H9 (cell line): ENCODE measurements around the gene PNMT. TPM values are rescaled to one million over a fixed set of nuclear protein-coding genes. Genes with fewer than 3 reads are reported as not detected.

Source experiments
- DNase-seq: peaks from one replicate; pipeline ENCODE4 v3.0.0-alpha.2; 2017
- H2AFZ ChIP-seq: one replicate; pipeline ENCODE4 v1.6.1; 2013; ENCODE audit warnings: mild to moderate bottlenecking, low read length, control low read depth, moderate library complexity
- H2AK5ac ChIP-seq: 2 replicates; pipeline ENCODE4 v1.6.1; 2013; ENCODE audit warnings: low read length, control low read depth, mixed read lengths; ENCODE audit not compliant: insufficient read length
- H2BK120ac ChIP-seq: one replicate; pipeline ENCODE4 v1.6.1; 2013; ENCODE audit warnings: low read depth, mild to moderate bottlenecking, low read length, control low read depth, inconsistent platforms; ENCODE audit not compliant: poor library complexity, severe bottlenecking
- H2BK12ac ChIP-seq: 2 replicates; pipeline ENCODE4 v1.6.1; 2013; ENCODE audit warnings: low read length, control low read depth, mixed read lengths, low read depth; ENCODE audit not compliant: insufficient read length
- H2BK15ac ChIP-seq: 2 replicates; pipeline ENCODE4 v1.6.1; 2013; ENCODE audit warnings: low read depth, low read length, control low read depth
- H2BK20ac ChIP-seq: one replicate; pipeline ENCODE4 v1.6.1; 2013; ENCODE audit warnings: low read depth, mild to moderate bottlenecking, low read length, control low read depth, inconsistent platforms; ENCODE audit not compliant: poor library complexity, severe bottlenecking
- H2BK5ac ChIP-seq: 2 replicates; pipeline ENCODE4 v1.6.1; 2013; ENCODE audit warnings: low read length, control low read depth, mixed read lengths; ENCODE audit not compliant: insufficient read length
- H3K14ac ChIP-seq: 2 replicates; pipeline ENCODE4 v1.6.1; 2013; ENCODE audit warnings: low read length, control low read depth; ENCODE audit not compliant: insufficient read depth
- H3K18ac ChIP-seq: 2 replicates; pipeline ENCODE4 v1.6.1; 2013; ENCODE audit warnings: low read depth, mild to moderate bottlenecking, mixed read lengths, low read length, control low read depth; ENCODE audit not compliant: insufficient read length
- H3K23ac ChIP-seq: 2 replicates; pipeline ENCODE4 v1.6.1; 2013; ENCODE audit warnings: low read length, control low read depth, mixed read lengths, low read depth; ENCODE audit not compliant: insufficient read length
- H3K23me2 ChIP-seq: 2 replicates; pipeline ENCODE4 v1.6.1; 2013; ENCODE audit warnings: low read depth, mild to moderate bottlenecking, mixed read lengths, low read length, control low read depth; ENCODE audit not compliant: insufficient read length, poor library complexity, severe bottlenecking
- H3K27ac ChIP-seq: 2 replicates; pipeline ENCODE4 v1.5.1; 2013; ENCODE audit warnings: low read length, control low read depth, mixed read lengths, low read depth; ENCODE audit not compliant: insufficient read length
- H3K27me3 ChIP-seq: 2 replicates; pipeline ENCODE4 v1.6.1; 2013; ENCODE audit warnings: low read length, control low read depth, inconsistent platforms; ENCODE audit not compliant: insufficient read depth
- H3K4ac ChIP-seq: 2 replicates; pipeline ENCODE4 v1.6.1; 2013; ENCODE audit warnings: low read depth, mild to moderate bottlenecking, control low read depth, inconsistent platforms, low read length, moderate library complexity
- H3K4me1 ChIP-seq: 2 replicates; pipeline ENCODE4 v1.6.1; 2013; ENCODE audit warnings: low read length, control low read depth, inconsistent platforms; ENCODE audit not compliant: insufficient read depth
- H3K4me2 ChIP-seq: 2 replicates; pipeline ENCODE4 v1.6.1; 2013; ENCODE audit warnings: low read length, control low read depth, mixed read lengths; ENCODE audit not compliant: insufficient read length, insufficient read depth
- H3K56ac ChIP-seq: 2 replicates; pipeline ENCODE4 v1.6.1; 2013; ENCODE audit warnings: low read depth, mild to moderate bottlenecking, mixed read lengths, low read length, control low read depth; ENCODE audit not compliant: insufficient read length
- H3K79me1 ChIP-seq: 2 replicates; pipeline ENCODE4 v1.6.1; 2013; ENCODE audit warnings: low read depth, mild to moderate bottlenecking, moderate library complexity, low read length, control low read depth, inconsistent platforms; ENCODE audit not compliant: insufficient read depth, poor library complexity, severe bottlenecking
- H3K79me2 ChIP-seq: 2 replicates; pipeline ENCODE4 v1.6.1; 2013; ENCODE audit warnings: low read length, control low read depth, inconsistent platforms; ENCODE audit not compliant: insufficient read depth
- H3K9ac ChIP-seq: 2 replicates; pipeline ENCODE4 v1.6.1; 2013; ENCODE audit warnings: low read length, control low read depth, mixed read lengths; ENCODE audit not compliant: insufficient read length; ENCODE audit errors: extremely low read depth
- H3K9me3 ChIP-seq: one replicate; pipeline ENCODE4 v1.6.1; 2013; ENCODE audit warnings: low read depth, low read length, inconsistent platforms; ENCODE audit not compliant: control insufficient read depth
- H3T11ph ChIP-seq: one replicate; pipeline ENCODE4 v1.6.1; 2013; ENCODE audit warnings: mild to moderate bottlenecking, low read length, control low read depth, inconsistent platforms
- H4K20me1 ChIP-seq: one replicate; pipeline ENCODE4 v1.6.1; 2013; ENCODE audit not compliant: control insufficient read depth, insufficient read length, insufficient read depth
- H4K5ac ChIP-seq: 2 replicates; pipeline ENCODE4 v1.6.1; 2013; ENCODE audit warnings: low read depth, mild to moderate bottlenecking, mixed read lengths, low read length, control low read depth; ENCODE audit not compliant: insufficient read length
- H4K8ac ChIP-seq: replicated peaks from 2 replicates; pipeline ENCODE4 v1.6.1; 2013; ENCODE audit warnings: low read length, control low read depth, mixed read lengths, low read depth; ENCODE audit not compliant: insufficient read length
- H4K91ac ChIP-seq: 2 replicates; pipeline ENCODE4 v1.6.1; 2013; ENCODE audit warnings: low read depth, mild to moderate bottlenecking, moderate library complexity, mixed read lengths, low read length, control low read depth; ENCODE audit not compliant: insufficient read length
- H3K27ac Mint-ChIP-seq, 3 experiments: 2 replicates in 2 of 3; 3 replicates in 1 of 3; pipeline ENCODE4 v1.8.0; 2020 to 2021; ENCODE audit warnings: mixed read lengths in 3 of 3, mild to moderate bottlenecking in 1 of 3, moderate library complexity in 1 of 3
- H3K27me3 Mint-ChIP-seq: 2 replicates; pipeline ENCODE4 v1.8.0; 2021; ENCODE audit warnings: low read depth, mild to moderate bottlenecking, moderate library complexity, mixed read lengths
- H3K36me3 Mint-ChIP-seq, 3 experiments: 2 replicates in 2 of 3; 3 replicates in 1 of 3; pipeline ENCODE4 v1.8.0; 2020 to 2021; ENCODE audit warnings: low read depth in 3 of 3, mixed read lengths in 3 of 3; ENCODE audit not compliant: insufficient read depth in 1 of 3
- H3K4me1 Mint-ChIP-seq, 2 experiments: 2 replicates each; pipeline ENCODE4 v1.8.0; 2020; ENCODE audit warnings: mixed read lengths in 2 of 2
- H3K4me3 Mint-ChIP-seq, 2 experiments: 2 replicates in 1 of 2; 3 replicates in 1 of 2; pipeline ENCODE4 v1.8.0; 2020 to 2021; ENCODE audit warnings: mild to moderate bottlenecking in 2 of 2, mixed read lengths in 2 of 2, moderate library complexity in 1 of 2
- H3K9me3 Mint-ChIP-seq, 2 experiments: 2 replicates in 1 of 2; 3 replicates in 1 of 2; pipeline ENCODE4 v1.8.0; 2020; ENCODE audit warnings: mild to moderate bottlenecking in 2 of 2, mixed read lengths in 2 of 2, moderate library complexity in 1 of 2
- WGBS: extraction: QIAGEN DNeasy Blood & Tissue Kit; methylation state at CpG from one replicate; pipeline ENCODE4 v1.1.7; 2013; ENCODE audit warnings: missing lambda C conversion rate, low lambda C conversion rate, mixed read lengths; ENCODE audit not compliant: insufficient read length; ENCODE audit errors: extremely low coverage; 5-methylcytosine and 5-hydroxymethylcytosine counted together
- total RNA-seq: library from RNA; stranded (reverse); gene quantifications from 2 replicates; pipeline ENCODE4 v1.2.1, GENCODE V29; 2021
- TF ChIP-seq, protein P1 (sequence below): fragments of 200-600 bp; sonication (generic); conservative IDR thresholded peaks from 3 replicates; pipeline ENCODE4 v1.8.0; 2021; ENCODE audit warnings: antibody characterized with exemption, mild to moderate bottlenecking

The PNMT gene
- total RNA-seq, 1 experiment from 2014 or later: 2.1 TPM

DNA sequence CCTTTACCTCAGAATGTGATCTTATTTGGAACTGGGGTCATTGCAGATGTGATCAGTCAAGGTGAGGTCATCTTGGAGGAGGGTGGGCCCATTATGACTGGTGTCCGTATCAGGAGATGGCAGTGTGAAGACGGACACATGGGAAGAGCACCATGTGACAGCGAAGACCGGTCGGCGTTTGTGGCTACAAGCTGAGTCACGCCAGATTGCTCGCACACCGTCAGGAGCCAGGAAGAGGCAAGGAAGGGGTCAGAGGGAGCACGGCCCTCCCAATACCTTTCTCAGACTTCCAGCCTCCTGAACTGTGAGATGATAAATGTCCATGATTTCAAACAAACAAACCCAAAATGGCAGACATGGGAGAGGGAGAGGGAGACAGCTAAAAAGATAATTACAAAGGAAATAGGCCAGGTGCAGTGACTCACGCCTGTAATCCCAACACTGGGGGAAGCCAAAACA, 18.1 kb upstream of the PNMT start:
- Histone ChIP-seq H2BK15ac (no peak overlapping the region), H3K14ac (no peak overlapping the region), H3K9ac (no peak overlapping the region), H4K91ac (no peak overlapping the region), H4K20me1 (no peaks in the 10 kb centered on the region), H3K23me2 (no peaks in the 10 kb centered on the region), H3K79me2 (no peaks in the 10 kb centered on the region), H2BK12ac (no peak overlapping the region), H2BK5ac (no peak overlapping the region), H3K27me3 (no peaks in the 10 kb centered on the region), H2BK20ac (no peak overlapping the region), H3K56ac (no peak overlapping the region), H3K79me1 (no peaks in the 10 kb centered on the region), H3K4ac (no peak overlapping the region), H4K5ac (no peak overlapping the region), H3K9me3 (no peaks in the 10 kb centered on the region), H2AFZ (no peak overlapping the region), H3T11ph (no peak overlapping the region), H2BK120ac (no peak overlapping the region), H3K4me1 (peaks cover 9% of the 10 kb centered on the region; the same call in 1 of the 2 replicates), H3K27ac (no peak overlapping the region), H3K4me2 (no peak overlapping the region), H4K8ac (no peak overlapping the region), H3K18ac (no peak overlapping the region), H2AK5ac (no peak overlapping the region), H3K23ac (no peak overlapping the region)
- H3K4me3 Mint-ChIP-seq: no peak overlapping the region
- H3K27ac Mint-ChIP-seq: peak overlapping the region in 2 of 3 experiments; percentile 25 to 90; a peak in 3 of 7 replicates
- no peaks in the 10 kb centered on the region; the same call in 1 of the 2 replicates for H3K27me3 Mint-ChIP-seq
- no peak for DNase-seq
- TF ChIP-seq, protein P1, sequence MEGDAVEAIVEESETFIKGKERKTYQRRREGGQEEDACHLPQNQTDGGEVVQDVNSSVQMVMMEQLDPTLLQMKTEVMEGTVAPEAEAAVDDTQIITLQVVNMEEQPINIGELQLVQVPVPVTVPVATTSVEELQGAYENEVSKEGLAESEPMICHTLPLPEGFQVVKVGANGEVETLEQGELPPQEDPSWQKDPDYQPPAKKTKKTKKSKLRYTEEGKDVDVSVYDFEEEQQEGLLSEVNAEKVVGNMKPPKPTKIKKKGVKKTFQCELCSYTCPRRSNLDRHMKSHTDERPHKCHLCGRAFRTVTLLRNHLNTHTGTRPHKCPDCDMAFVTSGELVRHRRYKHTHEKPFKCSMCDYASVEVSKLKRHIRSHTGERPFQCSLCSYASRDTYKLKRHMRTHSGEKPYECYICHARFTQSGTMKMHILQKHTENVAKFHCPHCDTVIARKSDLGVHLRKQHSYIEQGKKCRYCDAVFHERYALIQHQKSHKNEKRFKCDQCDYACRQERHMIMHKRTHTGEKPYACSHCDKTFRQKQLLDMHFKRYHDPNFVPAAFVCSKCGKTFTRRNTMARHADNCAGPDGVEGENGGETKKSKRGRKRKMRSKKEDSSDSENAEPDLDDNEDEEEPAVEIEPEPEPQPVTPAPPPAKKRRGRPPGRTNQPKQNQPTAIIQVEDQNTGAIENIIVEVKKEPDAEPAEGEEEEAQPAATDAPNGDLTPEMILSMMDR: no peak
- H3K9me3 Mint-ChIP-seq: no peaks in the 10 kb centered on the region
- WGBS: no CpG with 5 or more reads among the region's 11 CpGs
- H3K36me3 Mint-ChIP-seq: peaks cover 0 to 14% (median 2%) of the 10 kb centered on the region in 3 experiments; a peak in 6 of 7 replicates
- H3K4me1 Mint-ChIP-seq: peaks cover 37 to 63% of the 10 kb centered on the region in 2 experiments
